ENCODE results near the gene PRDM1. TPM values are rescaled to one million over a fixed set of nuclear protein-coding genes. Genes with fewer than 3 reads are reported as not detected.

PRDM1 gene
- total RNA-seq, 1 donor = 2.5 TPM

DNA sequence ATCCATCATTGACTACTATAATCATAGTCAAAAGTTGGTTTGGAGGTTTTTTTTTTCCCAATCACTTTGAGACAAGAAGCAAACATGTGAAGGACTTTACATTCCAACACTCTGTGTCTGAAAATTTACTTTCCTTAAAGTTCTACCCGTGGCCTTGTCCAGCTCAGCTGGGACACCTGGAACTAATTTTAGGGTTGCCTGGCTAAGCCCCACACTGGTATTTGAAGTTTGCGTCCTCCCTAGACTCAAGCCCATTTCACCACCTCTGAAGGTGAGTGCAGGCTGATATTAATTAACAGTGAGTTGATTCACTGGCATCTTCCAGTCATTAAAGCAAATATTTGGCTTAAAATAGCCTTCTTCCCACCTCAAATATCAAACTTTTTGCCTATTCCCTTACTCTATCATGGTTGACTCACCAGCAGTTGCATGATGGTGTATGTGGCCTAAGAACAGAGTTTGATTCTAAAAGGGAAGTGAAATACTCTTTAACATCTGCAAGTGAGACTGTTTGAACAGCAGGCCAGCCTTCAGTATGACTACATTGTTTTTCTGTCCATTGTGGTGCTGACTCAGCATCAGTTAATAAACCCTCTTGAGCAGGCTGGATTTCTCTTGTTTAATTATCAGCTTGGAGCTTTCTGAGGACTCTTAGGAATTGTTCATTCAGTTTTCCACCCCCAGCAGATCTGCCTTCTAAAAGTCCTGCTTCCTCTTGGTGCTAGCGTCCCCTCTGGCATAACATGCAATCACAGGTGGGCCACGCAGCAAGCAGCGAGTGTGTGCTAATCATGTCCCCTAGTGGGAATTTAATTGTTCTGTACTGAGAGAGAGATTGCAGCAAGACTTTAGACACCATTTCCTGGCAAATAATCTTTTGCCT, 1.8 kb upstream of the PRDM1 start:
- peak; percentile 86 for DNase-seq (ENCODE audit: insufficient read length, low spot score, missing footprints)
- Histone ChIP-seq H4K20me1 (ENCODE audit: insufficient read depth, low read length) (no peaks in the 10 kb centered on the region), H3K36me3 (ENCODE audit: insufficient read depth, low read length) (no peaks in the 10 kb centered on the region), H3K27ac (ENCODE audit: low read depth, low read length) (peak overlapping the region; percentile 86), H2AFZ (ENCODE audit: low read length) (no peak overlapping the region), H3K4me3 (ENCODE audit: insufficient read depth, low read length) (no peak overlapping the region), H3K79me2 (ENCODE audit: insufficient read depth, low read length) (peaks cover 2% of the 10 kb centered on the region), H3K9me3 (ENCODE audit: low read depth, low read length) (no peaks in the 10 kb centered on the region), H3K27me3 (ENCODE audit: insufficient read depth, low read length) (no peaks in the 10 kb centered on the region), H3K4me2 (ENCODE audit: insufficient read depth, low read length) (peak overlapping the region; percentile 49), H3K4me1 (ENCODE audit: insufficient read depth, low read length) (peaks cover 58% of the 10 kb centered on the region)
- TF ChIP-seq, protein P1, sequence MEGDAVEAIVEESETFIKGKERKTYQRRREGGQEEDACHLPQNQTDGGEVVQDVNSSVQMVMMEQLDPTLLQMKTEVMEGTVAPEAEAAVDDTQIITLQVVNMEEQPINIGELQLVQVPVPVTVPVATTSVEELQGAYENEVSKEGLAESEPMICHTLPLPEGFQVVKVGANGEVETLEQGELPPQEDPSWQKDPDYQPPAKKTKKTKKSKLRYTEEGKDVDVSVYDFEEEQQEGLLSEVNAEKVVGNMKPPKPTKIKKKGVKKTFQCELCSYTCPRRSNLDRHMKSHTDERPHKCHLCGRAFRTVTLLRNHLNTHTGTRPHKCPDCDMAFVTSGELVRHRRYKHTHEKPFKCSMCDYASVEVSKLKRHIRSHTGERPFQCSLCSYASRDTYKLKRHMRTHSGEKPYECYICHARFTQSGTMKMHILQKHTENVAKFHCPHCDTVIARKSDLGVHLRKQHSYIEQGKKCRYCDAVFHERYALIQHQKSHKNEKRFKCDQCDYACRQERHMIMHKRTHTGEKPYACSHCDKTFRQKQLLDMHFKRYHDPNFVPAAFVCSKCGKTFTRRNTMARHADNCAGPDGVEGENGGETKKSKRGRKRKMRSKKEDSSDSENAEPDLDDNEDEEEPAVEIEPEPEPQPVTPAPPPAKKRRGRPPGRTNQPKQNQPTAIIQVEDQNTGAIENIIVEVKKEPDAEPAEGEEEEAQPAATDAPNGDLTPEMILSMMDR (IDR thresholded peaks at IDR 0.05; ENCODE audit: extremely low read depth, low read depth, low read length) = peak; percentile 68

DNA sequence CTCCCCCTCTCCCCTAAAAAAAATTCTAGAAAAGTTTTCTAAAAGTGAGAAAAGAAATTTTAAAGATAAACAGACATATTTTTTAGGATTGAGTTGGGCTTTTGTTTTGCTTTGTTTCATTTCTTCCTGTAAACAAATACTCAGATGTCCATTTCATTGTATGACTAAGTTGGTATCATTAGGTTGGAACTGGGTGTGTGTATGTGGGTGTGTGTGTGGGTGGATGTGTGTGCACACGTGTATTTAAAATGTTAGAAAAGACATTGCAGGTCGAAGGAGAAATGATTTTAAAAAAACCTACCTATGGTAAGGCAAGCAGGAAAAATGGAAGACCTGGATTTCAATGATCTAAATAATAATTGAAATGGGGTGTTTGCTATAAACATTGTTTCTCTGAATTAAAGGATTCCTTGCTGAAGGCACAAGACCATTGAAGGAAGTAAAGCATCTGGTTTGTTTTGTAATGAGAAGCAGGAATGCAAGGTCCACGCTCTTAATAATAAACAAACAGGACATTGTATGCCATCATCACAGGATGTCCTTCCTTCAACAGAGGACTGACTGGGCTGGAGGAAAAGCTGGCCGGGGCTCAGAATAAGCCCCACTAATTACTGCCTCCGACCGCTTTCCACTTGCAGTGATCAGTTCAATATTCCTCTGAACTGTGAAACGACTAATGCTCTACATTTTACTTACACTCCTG, 996 bp upstream of the PRDM1 start:
- H2AFZ ChIP-seq (ENCODE audit: low read length) = peak overlapping the region; percentile 93
- no peaks in the 10 kb centered on the region for H3K36me3 ChIP-seq (ENCODE audit: insufficient read depth, low read length)
- TF ChIP-seq, protein P1 (IDR thresholded peaks at IDR 0.05; ENCODE audit: extremely low read depth, low read depth, low read length) = no peak
- no peaks in the 10 kb centered on the region for H3K9me3 ChIP-seq (ENCODE audit: low read depth, low read length)
- peak overlapping the region; percentile 86 for H3K27ac ChIP-seq (ENCODE audit: low read depth, low read length)
- H4K20me1 ChIP-seq (ENCODE audit: insufficient read depth, low read length) = no peaks in the 10 kb centered on the region
- no peak for DNase-seq (ENCODE audit: insufficient read length, low spot score, missing footprints)
- peak overlapping the region; percentile 81 for H3K4me3 ChIP-seq (ENCODE audit: insufficient read depth, low read length)
- H3K4me1 ChIP-seq (ENCODE audit: insufficient read depth, low read length) = peaks cover 64% of the 10 kb centered on the region
- no peaks in the 10 kb centered on the region for H3K27me3 ChIP-seq (ENCODE audit: insufficient read depth, low read length)
- peak overlapping the region; percentile 92 for H3K4me2 ChIP-seq (ENCODE audit: insufficient read depth, low read length)
- peaks cover 2% of the 10 kb centered on the region for H3K79me2 ChIP-seq (ENCODE audit: insufficient read depth, low read length)

DNA sequence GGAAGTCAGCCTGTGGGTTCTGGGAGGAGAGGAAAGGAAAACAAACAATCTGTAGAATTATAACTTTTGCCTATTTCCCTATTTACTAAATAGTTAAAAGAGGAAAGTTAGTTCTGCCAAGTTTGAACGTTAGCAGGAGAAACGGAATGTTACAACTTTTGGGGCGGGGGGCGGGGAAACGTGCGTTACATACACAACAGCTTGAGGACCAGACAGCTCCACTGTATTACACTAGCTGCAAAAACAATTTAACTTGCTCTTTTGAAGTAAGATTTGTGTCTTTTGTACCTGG, 498 bp upstream of the PRDM1 start:
- Histone ChIP-seq H3K4me1 (ENCODE audit: insufficient read depth, low read length) (peaks cover 64% of the 10 kb centered on the region), H3K36me3 (ENCODE audit: insufficient read depth, low read length) (no peaks in the 10 kb centered on the region), H3K27ac (ENCODE audit: low read depth, low read length) (peak overlapping the region; percentile 86), H3K9me3 (ENCODE audit: low read depth, low read length) (no peaks in the 10 kb centered on the region), H2AFZ (ENCODE audit: low read length) (peak overlapping the region; percentile 93), H3K4me3 (ENCODE audit: insufficient read depth, low read length) (peak overlapping the region; percentile 81), H3K27me3 (ENCODE audit: insufficient read depth, low read length) (no peaks in the 10 kb centered on the region), H4K20me1 (ENCODE audit: insufficient read depth, low read length) (no peaks in the 10 kb centered on the region), H3K79me2 (ENCODE audit: insufficient read depth, low read length) (peaks cover 2% of the 10 kb centered on the region), H3K4me2 (ENCODE audit: insufficient read depth, low read length) (peak overlapping the region; percentile 92)
- TF ChIP-seq, protein P1 (IDR thresholded peaks at IDR 0.05; ENCODE audit: extremely low read depth, low read depth, low read length) = no peak
- no peak for DNase-seq (ENCODE audit: insufficient read length, low spot score, missing footprints)

DNA sequence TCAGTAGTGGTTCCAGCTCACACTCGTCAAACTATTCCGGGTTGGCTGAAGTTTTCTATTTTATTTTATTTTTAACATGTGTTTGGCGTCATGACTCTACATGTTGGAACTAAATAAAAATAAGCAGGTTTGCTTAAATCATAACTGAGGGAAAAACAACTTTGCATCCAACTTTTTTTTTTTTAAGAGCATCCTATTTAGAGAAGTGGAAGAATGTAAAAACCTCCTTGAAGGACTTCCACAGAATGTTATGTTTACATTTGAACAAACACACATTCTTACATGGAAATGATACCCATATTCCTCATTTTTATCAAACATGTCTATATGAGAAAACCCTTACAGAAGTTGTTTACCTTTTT, 659 bp downstream of the PRDM1 start:
- H3K27ac ChIP-seq (ENCODE audit: low read depth, low read length) = peak overlapping the region; percentile 86
- H3K9me3 ChIP-seq (ENCODE audit: low read depth, low read length) = no peaks in the 10 kb centered on the region
- H2AFZ ChIP-seq (ENCODE audit: low read length) = no peak overlapping the region
- DNase-seq (ENCODE audit: insufficient read length, low spot score, missing footprints) = no peak
- H3K4me2 ChIP-seq (ENCODE audit: insufficient read depth, low read length) = peak overlapping the region; percentile 92
- H3K27me3 ChIP-seq (ENCODE audit: insufficient read depth, low read length) = no peaks in the 10 kb centered on the region
- peak overlapping the region; percentile 81 for H3K4me3 ChIP-seq (ENCODE audit: insufficient read depth, low read length)
- TF ChIP-seq, protein P1 (IDR thresholded peaks at IDR 0.05; ENCODE audit: extremely low read depth, low read depth, low read length) = no peak
- H3K79me2 ChIP-seq (ENCODE audit: insufficient read depth, low read length) = peaks cover 2% of the 10 kb centered on the region
- peaks cover 64% of the 10 kb centered on the region for H3K4me1 ChIP-seq (ENCODE audit: insufficient read depth, low read length)
- H4K20me1 ChIP-seq (ENCODE audit: insufficient read depth, low read length) = no peaks in the 10 kb centered on the region
- no peaks in the 10 kb centered on the region for H3K36me3 ChIP-seq (ENCODE audit: insufficient read depth, low read length)
